ENCODE measurements around the gene NFATC1.

The NFATC1 gene

GRCh38 chr18:79542213-79542612, 146.5 kb downstream of the NFATC1 start:
- ATAC-seq = no peak
- TF ChIP-seq ZNF8 (CRISPR knock-in tag; IDR thresholded peaks at IDR 0.05) (no peak), ESRRG (CRISPR knock-in tag; IDR thresholded peaks at IDR 0.05) (no peak), PATZ1 (CRISPR knock-in tag; IDR thresholded peaks at IDR 0.05; ENCODE audit: borderline replicate concordance) (no peak), BACH2 (CRISPR knock-in tag; IDR thresholded peaks at IDR 0.05; ENCODE audit: borderline replicate concordance) (no peak), ISL1 (CRISPR knock-in tag; IDR thresholded peaks at IDR 0.05) (no peak), TSHZ2 (CRISPR knock-in tag; IDR thresholded peaks at IDR 0.05) (no peak), CSDC2 (CRISPR knock-in tag; IDR thresholded peaks at IDR 0.05) (no peak), ZNF565 (CRISPR knock-in tag; conservative IDR thresholded peaks at IDR 0.05; ENCODE audit: low read depth) (no peak), POU6F1 (CRISPR knock-in tag; IDR thresholded peaks at IDR 0.05; ENCODE audit: borderline replicate concordance, low read depth) (no peak), TOX (CRISPR knock-in tag; IDR thresholded peaks at IDR 0.05; ENCODE audit: borderline replicate concordance) (no peak), PPARA (CRISPR knock-in tag; IDR thresholded peaks at IDR 0.05; ENCODE audit: borderline replicate concordance) (no peak), ZC3H10 (CRISPR knock-in tag; IDR thresholded peaks at IDR 0.05) (no peak)

- no peak for TF ChIP-seq CSDC2 (CRISPR knock-in tag; IDR thresholded peaks at IDR 0.05)
- TF ChIP-seq ESRRG (CRISPR knock-in tag; IDR thresholded peaks at IDR 0.05) = no peak
- TF ChIP-seq BACH2 (CRISPR knock-in tag; IDR thresholded peaks at IDR 0.05; ENCODE audit: borderline replicate concordance) = no peak
- TF ChIP-seq TCF4 (CRISPR knock-in tag; IDR thresholded peaks at IDR 0.05; ENCODE audit: borderline replicate concordance) = no peak
- no peak for TF ChIP-seq ZC3H10 (CRISPR knock-in tag; IDR thresholded peaks at IDR 0.05)
- no peak for TF ChIP-seq TSHZ2 (CRISPR knock-in tag; IDR thresholded peaks at IDR 0.05)
- no peak for TF ChIP-seq CREB5 (CRISPR knock-in tag; IDR thresholded peaks at IDR 0.05; ENCODE audit: low read depth)
- no peak for TF ChIP-seq ZNF8 (CRISPR knock-in tag; IDR thresholded peaks at IDR 0.05)
- TF ChIP-seq ZFP30 (CRISPR knock-in tag; IDR thresholded peaks at IDR 0.05) = no peak
- no peak for TF ChIP-seq PPARA (CRISPR knock-in tag; IDR thresholded peaks at IDR 0.05; ENCODE audit: borderline replicate concordance)
- no peak for TF ChIP-seq CSRNP3 (CRISPR knock-in tag; IDR thresholded peaks at IDR 0.05)
- no peak for TF ChIP-seq TOX (CRISPR knock-in tag; IDR thresholded peaks at IDR 0.05; ENCODE audit: borderline replicate concordance)
- no peak for TF ChIP-seq ISL1 (CRISPR knock-in tag; IDR thresholded peaks at IDR 0.05)
- TF ChIP-seq PATZ1 (CRISPR knock-in tag; IDR thresholded peaks at IDR 0.05; ENCODE audit: borderline replicate concordance) = no peak
- ATAC-seq = no peak
Observed at GRCh38 chr18:79542876-79543750, 147.4 kb downstream of the NFATC1 start.
